K562 (cell line): ENCODE measurements around the gene MAGI3. TPM values are rescaled to one million over a fixed set of nuclear protein-coding genes. Genes with fewer than 3 reads are reported as not detected.

ENCODE experiments used
- ATAC-seq: fragments of 200-7000 bp; cut with Tn5 transposase; 3 replicates; pipeline ENCODE4 v1.9.1; 2020; ENCODE audit warnings: moderate library complexity
- Bru-seq: library from RNA; stranded (reverse); fragments of 400-500 nt; gene quantifications from one replicate; lab custom pipeline; 2021; lab: Mats Ljungman, UMichigan
- BruChase-seq, 2 experiments: library from RNA; stranded (reverse); fragments of 400-500 nt; gene quantifications; one replicate each; lab custom pipeline; 2021; lab: Mats Ljungman, UMichigan
- BruUV-seq: library from RNA; stranded (reverse); fragments of 400-500 nt; replicated peaks from 2 replicates; lab custom pipeline; 2021; lab: Mats Ljungman, UMichigan
- CTCF ChIA-PET: fragments of 300-600 bp; formaldehyde crosslinking; extraction: SDS; loops from one replicate; lab custom pipeline; 2021; ENCODE audit warnings: low intra/inter-chr PET ratio; lab: Yijun Ruan, JAX
- POLR2A ChIA-PET: fragments of 300-600, 350-650 bp; sonication (Branson Sonifier 250); formaldehyde crosslinking; extraction: SDS; loops from one replicate; lab custom pipeline; 2021; ENCODE audit warnings: antibody characterized with exemption, inconsistent platforms; lab: Yijun Ruan, JAX
- DNase-seq, 4 experiments: peaks; one replicate each; pipeline versions ENCODE4 v3.0.0 to v3.0.0-alpha.2; 2011 to 2018; ENCODE audit warnings: low spot score in 3 of 4, mixed read lengths in 3 of 4; ENCODE audit errors: extremely low read depth in 1 of 4
- FAIRE-seq: peaks from 2 replicates; lab custom pipeline; 2011; peaks lifted over from hg19 to GRCh38; lab: Jason Lieb, UNC
- H2AFZ ChIP-seq: 2 replicates; pipeline ENCODE4 v1.6.0; 2011; ENCODE audit warnings: low read depth, low read length, control low read depth, inconsistent platforms
- H3K27ac ChIP-seq: fragments of 200-600 bp; 3 replicates; pipeline ENCODE4 v1.8.0; 2011; ENCODE audit warnings: low read depth, mild to moderate bottlenecking, control low read depth, inconsistent platforms, low read length, moderate library complexity, mixed read lengths; ENCODE audit errors: extremely low read depth
- H3K27me3 ChIP-seq, 2 experiments: fragments of 300-600 bp in 1 of 2; 2 replicates in 1 of 2; 3 replicates in 1 of 2; pipeline versions ENCODE4 v1.6.0 to v1.8.0; 2011; ENCODE audit warnings: inconsistent platforms in 2 of 2, low read length in 2 of 2, mild to moderate bottlenecking in 1 of 2, mixed read lengths in 1 of 2, moderate library complexity in 1 of 2; ENCODE audit not compliant: control insufficient read depth in 2 of 2, insufficient read depth in 2 of 2
- H3K36me3 ChIP-seq: fragments of 300-600 bp; 3 replicates; pipeline ENCODE4 v1.8.0; 2011; ENCODE audit warnings: mild to moderate bottlenecking, low read length, inconsistent platforms; ENCODE audit not compliant: control insufficient read depth, insufficient read depth
- H3K4me1 ChIP-seq, 2 experiments: fragments of 200-600 bp in 1 of 2; replicated peaks in 1 of 2; 2 replicates in 1 of 2; 3 replicates in 1 of 2; pipeline versions ENCODE4 v1.5.1 to v1.8.0; 2011; ENCODE audit warnings: inconsistent platforms in 2 of 2, low read length in 2 of 2, mild to moderate bottlenecking in 1 of 2, mixed read lengths in 1 of 2, moderate library complexity in 1 of 2; ENCODE audit not compliant: control insufficient read depth in 2 of 2, insufficient read depth in 2 of 2
- H3K4me2 ChIP-seq: 2 replicates; pipeline ENCODE4 v1.6.1; 2011; ENCODE audit warnings: low read length, control low read depth, inconsistent platforms, mixed read lengths; ENCODE audit not compliant: insufficient read depth
- H3K4me3 ChIP-seq: fragments of 200-600 bp; sonication (generic), shearing (Covaris generic); 2 replicates; pipeline ENCODE4 v1.5.1; 2016; ENCODE audit warnings: control low read depth, inconsistent platforms
- H3K79me2 ChIP-seq: fragments of 200-600 bp; 3 replicates; pipeline ENCODE4 v1.8.0; 2011; ENCODE audit warnings: low read length, inconsistent platforms; ENCODE audit not compliant: control insufficient read depth, insufficient read depth
- H3K9ac ChIP-seq, 2 experiments: 2 replicates each; pipeline versions ENCODE4 v1.6.0 to v1.6.1; 2011; ENCODE audit warnings: low read depth in 2 of 2, low read length in 2 of 2, control low read depth in 1 of 2, inconsistent platforms in 1 of 2, mild to moderate bottlenecking in 1 of 2, mixed read lengths in 1 of 2; ENCODE audit not compliant: insufficient read depth in 1 of 2
- H3K9me1 ChIP-seq: one replicate; pipeline ENCODE4 v1.6.0; 2011; ENCODE audit warnings: inconsistent platforms, mild to moderate bottlenecking, low read length, moderate library complexity; ENCODE audit not compliant: control insufficient read depth, insufficient read depth
- H3K9me3 ChIP-seq: replicated peaks from 2 replicates; pipeline ENCODE4 v1.5.1; 2011; ENCODE audit warnings: low read depth, low read length, inconsistent platforms; ENCODE audit not compliant: control insufficient read depth, insufficient read depth
- H4K20me1 ChIP-seq: replicated peaks from 2 replicates; pipeline ENCODE4 v1.6.1; 2011; ENCODE audit warnings: low read length, inconsistent platforms, mixed read lengths; ENCODE audit not compliant: control insufficient read depth, insufficient read depth
- EP400 ChIP-seq: fragments of 450-650 bp; IDR thresholded peaks from 2 replicates; pipeline ENCODE4 v1.6.1; 2017; ENCODE audit warnings: antibody characterized with exemption, mild to moderate bottlenecking, moderate library complexity
- HDAC2 ChIP-seq: fragments of 450-650 bp; IDR thresholded peaks from 2 replicates; pipeline ENCODE4 v1.6.1; 2016; ENCODE audit warnings: mild to moderate bottlenecking
- HNRNPL ChIP-seq: fragments of 200-400 bp; formaldehyde crosslinking; IDR thresholded peaks from 2 replicates; pipeline ENCODE4 v1.6.1; 2017; ENCODE audit warnings: low read depth, mild to moderate bottlenecking, low read length
- KDM4B ChIP-seq, 2 experiments: fragments of 450-650 bp in 1 of 2; sonication (generic) in 1 of 2; IDR thresholded peaks; 2 replicates each; pipeline ENCODE4 v1.6.1; 2016 to 2017; ENCODE audit warnings: borderline replicate concordance in 2 of 2, antibody characterized with exemption in 1 of 2, low read depth in 1 of 2, mild to moderate bottlenecking in 1 of 2
- LARP7 ChIP-seq: fragments of 450-650 bp; IDR thresholded peaks from 2 replicates; pipeline ENCODE4 v1.6.1; 2016
- MYNN ChIP-seq, 2 experiments: sonication (generic); formaldehyde crosslinking in 1 of 2; IDR thresholded peaks; 2 replicates each; pipeline versions ENCODE4 v1.5.0 to v1.6.1; 2016 to 2020; ENCODE audit warnings: antibody characterized with exemption in 1 of 2, missing genetic modification reagents in 1 of 2
- RB1 ChIP-seq: fragments of 450-650 bp; IDR thresholded peaks from 2 replicates; pipeline ENCODE4 v1.6.1; 2017; ENCODE audit warnings: low read depth, mild to moderate bottlenecking
- SMARCB1 ChIP-seq: IDR thresholded peaks from 2 replicates; pipeline ENCODE4 v1.6.1; 2011; ENCODE audit warnings: improper control_type of control experiment, low read depth; ENCODE audit not compliant: insufficient read length
- TARDBP ChIP-seq: fragments of 450-650 bp; IDR thresholded peaks from 2 replicates; pipeline ENCODE4 v1.6.1; 2016
- TCF7 ChIP-seq: sonication (generic); IDR thresholded peaks from 2 replicates; pipeline ENCODE4 v1.6.1; 2016; ENCODE audit warnings: antibody characterized with exemption, borderline replicate concordance
- WGBS: fragments of 100-300 bp; shearing (Covaris generic); methylation state at CpG from one replicate; pipeline ENCODE4 v1.1.6; 2016; ENCODE audit warnings: low coverage, mixed read lengths; ENCODE audit not compliant: insufficient coverage; ENCODE audit errors: missing lambda C conversion rate; 5-methylcytosine and 5-hydroxymethylcytosine counted together
- in situ Hi-C: fragments of 300-500 bp; cut with MboI; formaldehyde crosslinking; loops from 4 replicates; pipeline ENCODE4 v1.15.0; 2018; ENCODE audit warnings: inconsistent platforms, mixed read lengths
- intact Hi-C: fragments of 100-400 bp; cut with micrococcal nuclease; formaldehyde crosslinking; loops from 2 replicates; pipeline ENCODE4 v1.14.2; 2022
- long read RNA-seq, 3 experiments: library from polyadenylated mRNA in 2 of 3; library from RNA in 1 of 3; unstranded in 2 of 3; stranded (forward) in 1 of 3; transcript quantifications; one replicate each; pipeline ENCODE4 v2.0.0, GENCODE V29; 2019 to 2022
- polyA minus RNA-seq, 3 experiments: library from RNA; depleted of rRNA, polyadenylated mRNA; stranded (reverse); fragments of >200 nt; gene quantifications; 2 replicates each; pipeline ENCODE4 v1.2.3, GENCODE V29; 2011
- polyA plus RNA-seq, 8 experiments: library from polyadenylated mRNA; depleted of rRNA in 4 of 8; stranded (reverse) in 5 of 8; unstranded in 3 of 8; fragments of >200 nt; fragmentation: Nextera tagmentation in 2 of 8; fragmentation: Illumina TruSeq in 1 of 8; extraction: Ambion mirVana in 2 of 8; extraction: Trizol in 1 of 8; gene quantifications; 2 replicates each; pipeline versions ENCODE4 v1.2.1 to v1.2.3, GENCODE V29; 2011 to 2014; ENCODE audit warnings: inconsistent platforms in 1 of 8, missing spikeins in 1 of 8
- total RNA-seq, 7 experiments: library from RNA; depleted of rRNA in 6 of 7; stranded (reverse); fragments of >200 nt in 6 of 7; fragmentation: Illumina TruSeq in 2 of 7; extraction: Trizol in 2 of 7; gene quantifications; 2 replicates each; pipeline versions ENCODE4 v1.2.1 to v1.2.3, GENCODE V29; 2011 to 2021; ENCODE audit warnings: low replicate concordance in 1 of 7
- TF ChIP-seq, protein P1 (sequence below): fragments of 250-450 bp; sonication (Bioruptor Pico); IDR thresholded peaks from 2 replicates; pipeline ENCODE4 v1.8.0; 2022; ENCODE audit warnings: inconsistent platforms, mild to moderate bottlenecking, moderate library complexity, borderline replicate concordance
- TF ChIP-seq, protein P2 (sequence below), 2 experiments: fragments of 250-450 bp in 1 of 2; fragments of 450-650 bp in 1 of 2; sonication (Bioruptor Pico) in 1 of 2; IDR thresholded peaks; 2 replicates each; pipeline versions ENCODE4 v1.6.1 to v1.8.0; 2016 to 2021; ENCODE audit warnings: mild to moderate bottlenecking in 2 of 2, moderate library complexity in 2 of 2, missing compliant biosample characterization in 1 of 2, missing genetic modification characterization in 1 of 2

The MAGI3 gene
- total RNA-seq (2011; cell fraction: chromatin; rRNA removed; ENCODE audit: low replicate concordance): 12.1 and 22.5 TPM in 2 replicates
- 4.5 and 6.1 TPM in 2 replicates for total RNA-seq (2011; cell fraction: nucleolus; rRNA removed)
- 22.1 and 43.9 TPM in 2 replicates for total RNA-seq (2011; cell fraction: nucleoplasm; rRNA removed)
- 3.7 and 4.7 TPM in 2 replicates for total RNA-seq (2014; rRNA removed)
- total RNA-seq (2014; rRNA removed; fragmentation: Illumina TruSeq; extraction: Trizol): 5.5 and 6.3 TPM in 2 replicates
- total RNA-seq (2015; rRNA removed; fragmentation: Illumina TruSeq; extraction: Trizol): 6.0 and 7.0 TPM in 2 replicates
- total RNA-seq (2021): 6.1 and 6.5 TPM in 2 replicates
- 8.6 and 9.1 TPM in 2 replicates for polyA plus RNA-seq (2011; rRNA removed)
- polyA plus RNA-seq (2011; cell fraction: cytosol; rRNA removed): 2.5 and 6.2 TPM in 2 replicates
- 9.3 and 11.5 TPM in 2 replicates for polyA plus RNA-seq (2011; cell fraction: nucleus; rRNA removed)
- polyA plus RNA-seq (2012): 2.9 and 4.4 TPM in 2 replicates
- polyA plus RNA-seq (2014; fragmentation: Illumina TruSeq; extraction: Trizol): 3.6 and 5.6 TPM in 2 replicates
- 1 to 10 TPM; 1.0 to 1.2 TPM for polyA plus RNA-seq (2014; fragmentation: Nextera tagmentation; extraction: Ambion mirVana)
- polyA plus RNA-seq (2014; rRNA removed): 3.3 and 3.9 TPM in 2 replicates
- 20.0 and 33.6 TPM in 2 replicates for polyA minus RNA-seq (2011; rRNA and poly(A)+ RNA removed)
- polyA minus RNA-seq (2011; cell fraction: cytosol; rRNA and poly(A)+ RNA removed): 5.6 and 6.2 TPM in 2 replicates
- polyA minus RNA-seq (2011; cell fraction: nucleus; rRNA and poly(A)+ RNA removed): 24.0 and 37.2 TPM in 2 replicates
- Bru-seq, nascent RNA: percentile 53 among the genes with signal in this experiment
- BruChase-seq, experiment 1, labeled RNA remaining after a 2-hour chase: percentile 59 among the genes with signal in this experiment
- percentile 60 among the genes with signal in this experiment for BruChase-seq, experiment 2, labeled RNA remaining after a 6-hour chase
- long read RNA-seq, experiment 1, full-length matches to known transcripts: 21 of 28 reads
- long read RNA-seq, experiment 1, partial matches to known transcripts: 1 of 28 reads
- long read RNA-seq, experiment 1, other reads (novel, unspliced or antisense): 6 of 28 reads
- long read RNA-seq, experiment 2, partial matches to known transcripts: 0 of 6 reads
- long read RNA-seq, experiment 2, other reads (novel, unspliced or antisense): 2 of 6 reads
- long read RNA-seq, experiment 3: 0 reads

DNA sequence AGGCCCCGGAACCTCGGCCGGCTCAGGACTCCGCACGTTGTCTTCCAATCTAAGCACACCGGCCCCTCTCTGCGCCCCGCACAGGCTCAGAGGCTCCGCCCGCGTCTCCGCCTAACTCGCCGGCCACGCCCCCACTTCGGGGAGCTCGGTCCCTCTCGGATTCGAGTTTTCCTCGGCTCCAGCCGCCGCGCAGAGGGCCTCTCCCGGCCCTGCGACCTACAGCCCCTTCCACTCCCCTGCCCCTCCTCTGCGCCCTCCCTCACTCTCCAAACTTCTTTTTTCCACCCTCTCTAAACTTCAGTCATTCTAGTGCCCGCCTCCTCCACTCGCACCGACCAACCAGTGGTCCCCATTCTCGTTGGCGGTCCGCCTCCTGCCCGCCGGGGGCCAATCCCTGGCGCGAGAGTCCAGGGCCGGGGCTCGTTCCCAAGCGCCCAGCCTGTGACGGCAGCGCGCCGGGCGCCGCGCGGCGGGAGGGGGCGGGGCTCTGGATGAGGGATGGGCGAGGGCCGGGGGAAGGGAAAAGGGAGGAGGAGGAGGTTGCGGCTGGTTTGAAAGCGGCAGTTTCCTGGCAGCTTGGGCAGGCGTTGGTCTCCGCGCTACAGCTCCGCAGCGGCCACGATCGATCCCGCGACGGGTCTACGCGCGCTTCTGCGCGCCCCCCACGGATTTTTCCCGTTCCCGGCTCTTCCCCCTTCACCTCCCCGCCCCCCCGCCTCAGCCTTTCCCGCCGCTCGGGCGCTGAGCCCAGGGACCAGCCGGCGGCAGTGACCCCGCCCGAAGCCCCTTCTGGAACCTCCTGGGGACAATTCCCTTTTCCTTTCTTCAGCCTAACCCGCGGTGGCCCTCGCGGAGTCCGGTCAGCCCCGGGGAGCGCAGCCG is at the start of gene MAGI3:
MAGI3 (plus strand) TSS at position 563 of the 882 bp plus-strand sequence. CDS start 519 bp downstream, outside the sequence.
- FAIRE-seq (peak; percentile 94), ATAC-seq (peak; percentile 99), DNase-seq (peak; percentile 97 to 98 (median 98))
- peak within 1 kb of the TSS; percentile 55 for H3K4me3 ChIP-seq
- peak within 1 kb of the TSS; percentile 91 for H2AFZ ChIP-seq
- ChIA-PET CTCF (interaction anchor here (0.6 kb wide), 1 partner anchor 559 kb away, joined by 3 read pairs; no protein-coding TSS in a partner anchor), POLR2A (interaction anchor here (0.6 to 1.4 kb wide), 5 partner anchors 10 to 490 kb away, joined by 3 to 6 read pairs (median 3); no protein-coding TSS in a partner anchor)
- peaks cover 6 to 13% of the 10 kb centered on the region in 2 experiments; a peak in 4 of 5 replicates for H3K27me3 ChIP-seq
- H3K9me3 ChIP-seq: no peaks in the 10 kb centered on the region
- WGBS: under 1% methylated on average over 68 of the region's 89 CpGs
- H3K4me1 ChIP-seq: peaks cover 17 to 23% of the 10 kb centered on the region in 2 experiments; a peak in 4 of 5 replicates
- H4K20me1 ChIP-seq: peaks cover 8% of the 10 kb centered on the region
- H3K79me2 ChIP-seq: 0 out of 3 replicates have a peak, but pooled peaks cover 3% of the 10 kb centered on the region
- in situ Hi-C loops: no loop called here
- H3K36me3 ChIP-seq: no peaks in the 10 kb centered on the region
- H3K9ac ChIP-seq: peak within 1 kb of the TSS; percentile 61 to 93
- intact Hi-C loops: loop anchor here (1.0 to 5.0 kb wide), 2 partner anchors 249 to 287 kb away; no protein-coding TSS in a partner anchor
- H3K4me2 ChIP-seq: peak within 1 kb of the TSS; percentile 87
- BruUV-seq: no TSS peak
- H3K9me1 ChIP-seq: no peaks in the 10 kb centered on the region
- peak within 1 kb of the TSS; percentile 52 for H3K27ac ChIP-seq
- peak; percentile 61; the same call in 1 of the 2 replicates for TF ChIP-seq RB1
- no peak for TF ChIP-seq MYNN (IDR thresholded peaks at IDR 0.05)
- 0 out of 2 replicates have a peak, but pooled peaks have one; percentile 10 for TF ChIP-seq MYNN (CRISPR knock-in tag; IDR thresholded peaks at IDR 0.05)
- TF ChIP-seq, protein P1, sequence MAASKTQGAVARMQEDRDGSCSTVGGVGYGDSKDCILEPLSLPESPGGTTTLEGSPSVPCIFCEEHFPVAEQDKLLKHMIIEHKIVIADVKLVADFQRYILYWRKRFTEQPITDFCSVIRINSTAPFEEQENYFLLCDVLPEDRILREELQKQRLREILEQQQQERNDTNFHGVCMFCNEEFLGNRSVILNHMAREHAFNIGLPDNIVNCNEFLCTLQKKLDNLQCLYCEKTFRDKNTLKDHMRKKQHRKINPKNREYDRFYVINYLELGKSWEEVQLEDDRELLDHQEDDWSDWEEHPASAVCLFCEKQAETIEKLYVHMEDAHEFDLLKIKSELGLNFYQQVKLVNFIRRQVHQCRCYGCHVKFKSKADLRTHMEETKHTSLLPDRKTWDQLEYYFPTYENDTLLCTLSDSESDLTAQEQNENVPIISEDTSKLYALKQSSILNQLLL (CRISPR knock-in tag): no peak
- no peak for TF ChIP-seq LARP7
- TF ChIP-seq HNRNPL: no peak
- TF ChIP-seq TARDBP: no peak
- no peak for TF ChIP-seq SMARCB1
- TF ChIP-seq EP400: no peak; the same call in 1 of the 2 replicates
- no peak for TF ChIP-seq KDM4B (IDR thresholded peaks at IDR 0.05; ENCODE audit: borderline replicate concordance in 2 of 2, low read depth in 1 of 2)
- no peak for TF ChIP-seq HDAC2
- no peak for TF ChIP-seq TCF7
- TF ChIP-seq, protein P2, sequence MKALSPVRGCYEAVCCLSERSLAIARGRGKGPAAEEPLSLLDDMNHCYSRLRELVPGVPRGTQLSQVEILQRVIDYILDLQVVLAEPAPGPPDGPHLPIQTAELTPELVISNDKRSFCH (CRISPR knock-in tag; IDR thresholded peaks at IDR 0.05): no peak
- TF ChIP-seq, protein P2 (tag; IDR thresholded peaks at IDR 0.05): 0 out of 2 replicates have a peak, but pooled peaks have one; percentile 23
